GM12873 (cell line): ENCODE results near the gene ZNF638.

ENCODE experiments used
- TF ChIP-seq, protein P1 (sequence below): IDR thresholded peaks from 2 replicates; pipeline ENCODE4 v1.5.1; 2012; ENCODE audit warnings: low read depth, mild to moderate bottlenecking, moderate library complexity, low read length, control low read depth; ENCODE audit not compliant: insufficient read depth; ENCODE audit errors: missing control alignments

Gene ZNF638

DNA sequence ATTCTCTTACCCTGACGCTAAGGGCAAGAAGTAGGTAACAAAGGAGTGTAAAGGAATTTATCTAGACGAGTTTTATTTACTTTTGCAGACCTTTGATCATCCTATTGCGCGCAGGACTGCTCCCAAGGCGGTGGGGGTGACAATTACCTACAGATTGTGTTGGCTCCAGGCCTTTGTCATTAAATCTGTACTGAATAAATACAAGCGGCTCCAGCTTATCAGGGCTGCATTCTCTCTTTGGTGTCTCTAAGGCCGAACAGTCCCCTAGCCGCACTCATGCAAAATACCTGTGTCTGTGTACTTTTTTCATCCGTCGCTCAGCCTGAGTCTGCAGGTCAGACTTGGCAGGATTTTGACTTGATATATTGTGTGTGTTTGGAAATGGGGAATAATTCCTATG, 63.9 kb downstream of the ZNF638 start:
- TF ChIP-seq, protein P1, sequence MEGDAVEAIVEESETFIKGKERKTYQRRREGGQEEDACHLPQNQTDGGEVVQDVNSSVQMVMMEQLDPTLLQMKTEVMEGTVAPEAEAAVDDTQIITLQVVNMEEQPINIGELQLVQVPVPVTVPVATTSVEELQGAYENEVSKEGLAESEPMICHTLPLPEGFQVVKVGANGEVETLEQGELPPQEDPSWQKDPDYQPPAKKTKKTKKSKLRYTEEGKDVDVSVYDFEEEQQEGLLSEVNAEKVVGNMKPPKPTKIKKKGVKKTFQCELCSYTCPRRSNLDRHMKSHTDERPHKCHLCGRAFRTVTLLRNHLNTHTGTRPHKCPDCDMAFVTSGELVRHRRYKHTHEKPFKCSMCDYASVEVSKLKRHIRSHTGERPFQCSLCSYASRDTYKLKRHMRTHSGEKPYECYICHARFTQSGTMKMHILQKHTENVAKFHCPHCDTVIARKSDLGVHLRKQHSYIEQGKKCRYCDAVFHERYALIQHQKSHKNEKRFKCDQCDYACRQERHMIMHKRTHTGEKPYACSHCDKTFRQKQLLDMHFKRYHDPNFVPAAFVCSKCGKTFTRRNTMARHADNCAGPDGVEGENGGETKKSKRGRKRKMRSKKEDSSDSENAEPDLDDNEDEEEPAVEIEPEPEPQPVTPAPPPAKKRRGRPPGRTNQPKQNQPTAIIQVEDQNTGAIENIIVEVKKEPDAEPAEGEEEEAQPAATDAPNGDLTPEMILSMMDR, result no peak

DNA sequence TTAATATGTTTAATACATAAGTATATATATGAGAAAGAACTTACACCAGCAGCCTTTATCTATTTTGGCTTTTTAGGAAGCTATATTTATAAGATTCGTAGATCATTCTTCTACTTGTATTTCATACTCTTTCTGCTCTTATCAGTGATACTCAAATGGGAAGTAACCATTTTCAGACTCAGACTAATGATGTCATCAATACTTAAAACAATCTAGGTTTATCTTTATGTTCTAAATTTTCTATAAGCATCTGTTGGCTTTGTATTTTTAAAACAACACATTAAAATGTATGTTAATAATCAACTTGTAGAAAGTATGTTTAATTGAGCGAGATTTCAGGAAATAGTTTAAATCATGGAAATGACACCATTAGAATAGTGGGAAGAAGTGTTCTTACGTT, 70.8 kb downstream of the ZNF638 start:
- TF ChIP-seq, protein P1, result no peak

DNA sequence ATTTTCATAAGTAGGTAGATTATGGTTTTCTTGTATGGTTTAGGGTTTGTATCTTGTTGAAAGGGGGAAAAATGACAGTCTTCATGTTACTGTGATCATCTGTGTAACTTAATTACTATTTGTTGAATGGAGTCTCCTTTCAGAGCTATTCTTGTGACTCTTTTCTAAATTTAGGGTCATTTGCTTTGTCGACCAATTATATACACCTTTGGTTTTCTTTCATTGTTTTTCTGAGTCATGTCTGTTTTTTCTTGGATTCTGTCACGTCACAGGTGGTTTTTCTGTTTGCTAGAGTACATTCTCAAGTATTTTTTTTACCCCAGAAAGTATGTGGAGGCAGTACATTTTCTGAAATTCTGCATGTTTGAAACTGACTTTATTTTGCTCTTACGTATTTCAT, 78.0 kb downstream of the ZNF638 start:
- TF ChIP-seq, protein P1, result no peak

DNA sequence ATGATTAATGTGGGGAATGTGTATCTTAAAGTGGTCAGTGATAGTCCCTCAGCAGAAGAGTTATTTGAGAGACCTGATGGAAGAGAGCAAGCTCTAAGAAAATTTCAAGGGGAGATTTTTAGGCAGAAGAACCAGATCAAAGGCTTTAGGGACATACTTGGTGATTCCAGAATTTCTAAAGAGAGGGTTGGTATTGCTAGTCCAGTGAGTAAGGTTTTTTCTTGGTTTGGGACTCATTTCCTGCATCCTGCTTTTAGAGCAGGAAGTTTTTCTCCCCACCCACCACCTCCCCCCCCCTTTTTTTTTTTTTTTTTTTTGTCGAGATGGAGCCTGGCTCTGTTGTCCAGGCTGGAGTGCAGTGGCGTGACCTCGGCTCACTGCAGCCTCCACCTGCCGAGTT, 79.1 kb downstream of the ZNF638 start:
- TF ChIP-seq, protein P1, result no peak

DNA sequence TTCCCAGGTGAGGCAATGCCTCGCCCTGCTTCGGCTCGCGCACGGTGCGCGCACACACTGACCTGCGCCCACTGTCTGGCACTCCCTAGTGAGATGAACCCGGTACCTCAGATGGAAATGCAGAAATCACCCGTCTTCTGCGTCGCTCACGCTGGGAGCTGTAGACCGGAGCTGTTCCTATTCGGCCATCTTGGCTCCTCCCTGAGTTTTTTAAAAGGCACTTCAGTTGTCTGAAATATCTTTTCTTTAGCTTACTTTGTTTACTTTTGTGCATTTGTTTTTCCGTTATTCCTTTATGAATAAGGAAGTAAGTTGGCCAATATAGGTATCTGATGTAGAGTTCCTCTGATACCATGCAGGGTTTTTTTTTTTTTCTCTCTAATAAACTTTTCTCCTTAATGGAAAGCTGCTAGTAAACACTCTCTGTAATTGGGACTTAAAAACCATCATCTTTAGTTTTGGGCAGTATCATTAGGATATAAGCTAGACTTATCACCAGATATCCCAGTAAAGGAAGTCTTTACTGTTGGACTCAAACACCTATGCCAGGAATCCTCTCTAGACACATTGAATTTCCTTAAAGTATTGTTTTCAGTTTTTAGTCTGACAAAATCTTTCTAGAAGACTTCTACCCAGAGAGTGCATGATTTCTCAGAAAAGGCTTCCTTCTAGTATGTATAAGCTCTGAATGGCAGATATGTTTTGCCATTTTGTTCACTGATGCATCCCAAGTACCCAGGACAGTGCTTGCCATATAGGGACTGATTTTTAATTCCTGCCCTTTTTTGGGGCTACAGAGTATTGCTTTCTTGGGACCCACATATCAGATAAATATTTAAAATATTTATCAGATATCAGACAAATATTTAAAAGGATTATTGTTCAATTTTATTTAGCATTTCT, 86.0 kb downstream of the ZNF638 start:
- TF ChIP-seq, protein P1, result no peak

DNA sequence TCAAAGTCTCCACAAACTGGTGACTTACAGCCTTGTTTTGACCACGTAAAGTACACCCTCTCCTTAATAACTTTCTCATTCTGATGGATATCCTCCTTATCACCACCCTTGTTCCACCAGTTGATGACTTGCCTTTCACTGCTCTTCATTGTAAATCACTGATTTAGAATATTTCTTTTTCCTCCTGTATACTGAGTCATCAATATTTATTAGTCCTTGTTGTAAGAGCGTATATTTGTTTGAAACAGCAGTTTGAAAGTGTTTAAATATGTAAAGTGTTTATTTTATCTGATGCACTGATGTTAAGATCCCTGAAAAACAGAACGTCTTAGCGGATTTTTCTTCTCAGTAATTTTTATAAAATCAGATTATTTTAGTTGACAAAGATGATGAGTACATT, 87.6 kb downstream of the ZNF638 start:
- TF ChIP-seq, protein P1, result no peak

DNA sequence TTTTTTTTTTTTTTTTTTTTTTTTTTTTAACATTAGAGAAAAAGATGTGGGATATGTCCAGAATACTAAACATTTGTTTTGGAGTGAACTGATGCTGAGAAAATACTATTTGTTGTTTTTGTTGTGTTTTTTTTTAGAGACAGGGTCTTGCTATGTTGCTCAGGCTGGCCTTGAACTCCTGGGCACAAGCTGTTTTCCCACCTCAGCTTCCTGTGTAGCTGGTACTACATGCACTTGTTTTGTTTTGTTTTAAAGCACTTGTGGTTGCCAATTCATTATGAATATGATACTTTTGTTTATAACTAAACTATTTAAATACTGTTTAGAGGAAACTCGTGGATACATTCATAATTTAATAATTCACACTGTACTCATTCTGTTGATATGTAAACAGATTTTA, 88.4 kb downstream of the ZNF638 start:
- TF ChIP-seq, protein P1, result no peak
